HG02678 (cell line): ENCODE measurements around the gene GOLGA6L1.
"Not testable (repeated sequence)": the region's sequence is repeated elsewhere in the genome, so short reads cannot be mapped to it uniquely, and the experiment has no call there.

ENCODE experiments used
- ATAC-seq: cut with Tn5 transposase; IDR thresholded peaks from one replicate; pipeline ENCODE4 v1.9.1; 2021; ENCODE audit warnings: mild to moderate bottlenecking, moderate library complexity; ENCODE audit not compliant: unreplicated experiment

The GOLGA6L1 gene

DNA sequence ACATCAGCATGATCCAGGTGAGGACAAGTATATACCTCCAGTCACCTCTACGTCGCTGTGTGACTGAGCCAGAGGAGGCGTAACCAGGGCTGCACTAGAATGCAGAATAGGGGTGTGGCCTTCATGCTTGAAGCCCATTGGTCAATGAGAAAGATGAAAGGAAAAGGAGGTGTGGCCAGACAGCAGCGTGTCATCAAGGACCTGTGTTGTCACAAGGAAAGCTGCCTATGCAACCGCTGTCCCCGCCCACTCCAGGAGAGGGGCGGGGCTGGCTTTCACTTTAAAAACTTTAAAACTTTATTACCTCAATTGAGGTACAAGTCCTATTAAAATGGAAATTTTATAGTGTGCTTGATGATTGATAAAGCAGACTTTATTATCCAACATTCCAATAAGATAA, at the start of gene GOLGA6L1:
Gene GOLGA6L1 (minus strand): TSS at position 101 of the 400 bp plus-strand sequence. CDS start 91 bp downstream, at position 10.
- ATAC-seq: not testable (repeated sequence)

- ATAC-seq: not testable (repeated sequence)
Observed at GRCh38 chr15:23181201-23181600, 44.6 kb upstream of the GOLGA6L1 start.

DNA sequence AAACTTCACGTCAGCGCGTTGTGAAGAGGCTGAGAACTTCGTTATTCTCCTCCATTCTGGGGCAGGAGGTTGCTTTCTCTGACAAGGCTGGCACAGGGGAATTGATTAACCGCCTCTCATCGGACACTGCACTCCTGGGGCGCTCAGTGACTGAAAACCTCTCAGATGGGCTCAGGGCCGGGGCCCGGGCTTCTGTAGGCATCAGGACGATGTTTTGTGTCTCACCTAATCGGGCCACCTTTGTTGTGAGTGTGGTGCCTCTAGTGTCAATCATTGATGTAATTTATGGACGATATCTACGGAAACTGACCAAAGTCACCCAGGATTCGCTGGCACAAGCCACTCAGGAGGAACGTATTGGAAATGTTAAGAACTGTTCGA, 43.9 kb upstream of the GOLGA6L1 start:
- not testable (repeated sequence) for ATAC-seq

- ATAC-seq: not testable (repeated sequence)
Observed at GRCh38 chr15:23179768-23180546, 43.3 kb upstream of the GOLGA6L1 start.

DNA sequence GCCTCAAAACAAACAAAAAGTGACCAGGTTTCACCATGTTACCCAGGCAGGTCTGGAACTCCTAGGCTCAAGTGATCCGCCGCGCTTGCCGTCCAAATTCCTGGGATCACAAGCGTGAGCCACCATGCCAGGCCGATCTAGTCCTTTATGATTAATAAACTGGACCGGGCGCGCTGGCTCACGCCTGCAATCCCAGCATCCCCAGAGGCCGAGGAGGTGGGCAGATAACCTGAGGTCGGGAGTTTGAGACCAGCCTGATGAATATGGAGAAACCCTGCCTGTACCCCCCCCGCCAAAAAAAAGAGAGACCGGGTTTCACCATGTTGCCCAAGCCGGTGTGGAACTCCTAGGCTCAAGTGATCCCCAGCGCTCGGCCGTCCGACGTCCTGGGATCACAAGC, 40.1 kb upstream of the GOLGA6L1 start:
- ATAC-seq: not testable (repeated sequence)

DNA sequence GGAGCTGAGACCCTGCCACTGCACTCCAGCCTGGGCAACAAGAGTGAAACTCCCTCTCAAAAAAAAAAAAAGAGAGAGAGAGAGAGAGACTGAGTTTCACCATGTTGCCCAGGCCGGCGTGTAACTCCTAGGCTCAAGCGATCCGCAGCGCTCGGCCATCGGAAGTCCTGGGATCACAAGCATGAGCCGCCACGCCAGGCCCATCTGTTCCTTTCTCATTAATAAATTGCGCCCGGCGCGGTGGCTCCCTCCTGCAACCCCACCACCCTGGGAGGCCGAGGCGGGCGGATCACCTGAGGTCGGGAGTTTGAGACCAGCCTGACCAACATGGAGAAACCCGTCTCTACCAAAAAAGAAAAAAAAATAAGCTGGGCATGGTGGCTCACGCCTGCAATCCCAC, 39.0 kb upstream of the GOLGA6L1 start:
- not testable (repeated sequence) for ATAC-seq

GRCh38 chr15:23174609-23175140, 38.1 kb upstream of the GOLGA6L1 start:
- ATAC-seq: not testable (repeated sequence)

GRCh38 chr15:23132787-23133186, 3.8 kb downstream of the GOLGA6L1 start:
- ATAC-seq: not testable (repeated sequence)

DNA sequence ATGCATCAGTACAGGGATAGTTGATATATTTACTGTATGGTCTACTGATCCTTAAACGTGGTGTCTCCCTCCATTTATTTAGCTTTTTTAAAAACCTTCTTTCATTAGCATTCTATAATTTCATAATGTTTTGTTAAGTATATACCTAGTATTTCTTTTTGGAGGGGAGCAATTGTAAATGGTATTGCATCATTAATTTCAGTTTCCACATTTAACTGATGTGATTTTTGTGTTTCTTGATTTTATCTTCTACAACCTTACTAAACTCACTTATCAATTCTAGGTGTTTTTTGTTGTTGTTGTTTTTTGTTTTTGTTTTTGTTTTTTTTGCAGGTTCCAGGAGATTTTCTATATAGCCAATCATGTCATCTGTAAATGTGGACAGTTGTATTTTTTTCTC, 18.4 kb downstream of the GOLGA6L1 start:
- ATAC-seq: no peak

GRCh38 chr15:23095796-23096195, 40.8 kb downstream of the GOLGA6L1 start:
- no peak for ATAC-seq

DNA sequence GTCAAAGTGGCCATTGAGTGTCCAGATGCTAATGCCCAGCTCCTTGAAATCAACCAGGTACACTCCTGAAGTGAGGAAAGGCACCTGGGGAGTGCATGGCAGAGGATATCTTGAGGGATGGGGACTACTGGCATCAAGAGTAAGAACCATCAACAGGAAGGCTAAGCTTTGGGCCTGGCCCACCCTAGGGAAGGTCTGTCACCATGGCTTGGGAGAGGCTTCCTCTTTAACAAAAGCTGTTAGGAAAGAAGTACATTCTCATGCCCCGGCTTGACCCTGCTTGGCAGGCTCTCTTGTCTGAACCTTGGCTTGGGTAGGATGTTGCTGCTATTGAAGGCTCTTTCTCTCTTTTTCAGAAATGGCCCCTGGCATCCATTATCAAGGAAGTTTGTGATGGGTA, 53.5 kb downstream of the GOLGA6L1 start:
- ATAC-seq: no peak

- not testable (repeated sequence) for ATAC-seq
Observed at GRCh38 chr15:23081996-23082737, 54.5 kb downstream of the GOLGA6L1 start.

DNA sequence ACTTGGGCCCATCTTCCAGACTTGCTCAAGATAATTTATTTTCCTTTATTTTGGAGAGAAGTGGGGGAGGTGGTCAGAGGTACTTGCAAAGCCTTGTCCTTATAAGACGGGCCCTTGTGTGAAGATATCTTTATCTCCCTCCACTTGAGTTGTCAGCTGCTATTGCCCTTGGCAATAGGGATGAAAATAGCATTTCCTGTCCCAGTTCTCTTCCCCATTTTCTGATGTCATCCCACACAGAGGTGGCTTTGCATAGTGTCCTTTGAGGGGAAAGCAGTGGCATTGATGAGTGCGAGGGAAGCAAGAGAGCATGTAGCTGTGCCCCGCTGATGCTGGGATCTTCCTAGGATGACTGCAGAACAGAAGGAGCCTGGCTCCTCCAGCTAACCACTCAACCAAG, 55.4 kb downstream of the GOLGA6L1 start:
- no peak for ATAC-seq

DNA sequence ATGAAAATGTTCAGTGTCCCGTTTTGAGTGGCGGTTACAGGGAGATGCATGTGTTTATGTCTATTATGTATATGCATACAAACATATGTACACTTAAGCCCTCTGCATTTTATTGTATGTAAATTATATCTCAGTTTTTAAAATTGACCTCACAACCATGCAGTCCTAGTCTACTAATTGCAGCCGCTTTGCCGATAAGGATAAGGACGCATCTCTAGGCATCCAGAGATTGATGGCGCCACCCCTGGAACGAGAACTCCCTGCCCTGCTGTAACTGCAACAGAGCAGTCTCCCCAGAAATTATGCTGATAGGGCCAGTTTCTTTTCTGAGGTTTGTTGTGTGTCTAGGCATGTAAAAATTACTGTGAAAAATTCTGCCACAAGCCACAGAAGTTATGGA, 56.9 kb downstream of the GOLGA6L1 start:
- ATAC-seq: no peak
